Tibial nerve (tissue), 4 donors: ENCODE data around the gene GMIP.

Experiments
- CTCF ChIP-seq, 5 experiments: fragments of 200-600 bp in 3 of 5; fragments of 450-650 bp in 2 of 5; sonication (generic) in 3 of 5; IDR thresholded peaks; one replicate each; pipeline ENCODE4 v1.5.1; 2016 to 2019; ENCODE audit warnings: antibody characterized with exemption in 5 of 5, mild to moderate bottlenecking in 3 of 5, moderate library complexity in 2 of 5
- EP300 ChIP-seq, 2 donors: sonication (generic); formaldehyde crosslinking; IDR thresholded peaks; one replicate each; pipeline ENCODE4 v1.6.1; 2017; ENCODE audit warnings: antibody characterized with exemption in 2 of 2, mild to moderate bottlenecking in 1 of 2
- POLR2A ChIP-seq, 2 donors: fragments of 450-650 bp; IDR thresholded peaks; one replicate each; pipeline ENCODE4 v1.6.1; 2017; ENCODE audit warnings: antibody characterized with exemption in 2 of 2, mild to moderate bottlenecking in 2 of 2, moderate library complexity in 2 of 2

- TF ChIP-seq CTCF (IDR thresholded peaks at IDR 0.05) (no peak), POLR2A (IDR thresholded peaks at IDR 0.05) (no peak), EP300 (IDR thresholded peaks at IDR 0.05) (no peak)
Measured at GRCh38 chr19:19619181-19619848, 24.1 kb downstream of the GMIP start.
